IMR-90 (cell line): ENCODE measurements around the gene TNS1. TPM values are rescaled to one million over a fixed set of nuclear protein-coding genes. Genes with fewer than 3 reads are reported as not detected.

Source experiments
- ATAC-seq: fragments of 200-7000 bp; cut with Tn5 transposase; 2 replicates; pipeline ENCODE4 v1.9.1; 2020; ENCODE audit warnings: low read depth, mild to moderate bottlenecking, moderate library complexity
- BruUV-seq: library from RNA; stranded (reverse); fragments of 400-500 nt; replicated peaks from 2 replicates; lab custom pipeline; 2021; lab: Mats Ljungman, UMichigan
- CTCF ChIA-PET: fragments of 300-600 bp; formaldehyde crosslinking; extraction: SDS; loops from one replicate; lab custom pipeline; 2021; ENCODE audit warnings: antibody characterized with exemption; lab: Yijun Ruan, JAX
- POLR2A ChIA-PET: fragments of 300-600 bp; sonication (Branson Sonifier 250); formaldehyde crosslinking; loops from one replicate; lab custom pipeline; 2022; ENCODE audit warnings: antibody characterized with exemption; ENCODE audit not compliant: unreplicated experiment; lab: Charles Lee
- DNase-seq: peaks from one replicate; pipeline ENCODE4 v3.0.0; 2013
- H2AFZ ChIP-seq: replicated peaks from 2 replicates; pipeline ENCODE3; 2013; ENCODE audit warnings: low read length, mild to moderate bottlenecking; ENCODE audit not compliant: poor library complexity
- H2AK5ac ChIP-seq: 2 replicates; pipeline ENCODE4 v1.6.1; 2013; ENCODE audit warnings: low read depth, low read length, inconsistent platforms
- H2AK9ac ChIP-seq: replicated peaks from 2 replicates; pipeline ENCODE3; 2013; ENCODE audit warnings: mild to moderate bottlenecking, low read depth, low read length, moderate library complexity; ENCODE audit not compliant: poor library complexity
- H2BK120ac ChIP-seq: 2 replicates; pipeline ENCODE4 v1.6.1; 2013; ENCODE audit warnings: low read depth, low read length, inconsistent platforms
- H2BK15ac ChIP-seq: 3 replicates; pipeline ENCODE4 v1.6.1; 2013; ENCODE audit warnings: low read depth, low read length, inconsistent platforms
- H2BK20ac ChIP-seq: 2 replicates; pipeline ENCODE4 v1.6.1; 2013; ENCODE audit warnings: low read depth, mild to moderate bottlenecking, inconsistent platforms, low read length, moderate library complexity
- H2BK5ac ChIP-seq: 2 replicates; pipeline ENCODE4 v1.6.1; 2013; ENCODE audit warnings: mild to moderate bottlenecking, low read depth, low read length, inconsistent platforms; ENCODE audit not compliant: poor library complexity, severe bottlenecking
- H3K14ac ChIP-seq: replicated peaks from 2 replicates; pipeline ENCODE4 v1.6.1; 2013; ENCODE audit warnings: low read depth, low read length, inconsistent platforms
- H3K18ac ChIP-seq: 2 replicates; pipeline ENCODE4 v1.6.1; 2013; ENCODE audit warnings: low read depth, low read length, control low read depth
- H3K23ac ChIP-seq: 2 replicates; pipeline ENCODE4 v1.6.1; 2013; ENCODE audit warnings: low read depth, low read length, inconsistent platforms
- H3K27ac ChIP-seq: 2 replicates; pipeline ENCODE4 v1.5.1; 2013; ENCODE audit warnings: mild to moderate bottlenecking, control low read depth, low read length; ENCODE audit not compliant: insufficient read depth
- H3K27me3 ChIP-seq: 2 replicates; pipeline ENCODE4 v1.6.1; 2013; ENCODE audit warnings: low read length; ENCODE audit not compliant: control insufficient read depth, insufficient read depth
- H3K36me3 ChIP-seq: 2 replicates; pipeline ENCODE4 v1.6.1; 2013; ENCODE audit warnings: low read length, mixed read lengths; ENCODE audit not compliant: control insufficient read depth, insufficient read depth
- H3K4ac ChIP-seq: 2 replicates; pipeline ENCODE4 v1.6.1; 2013; ENCODE audit warnings: low read depth, low read length, inconsistent platforms
- H3K4me1 ChIP-seq: 2 replicates; pipeline ENCODE4 v1.6.1; 2013; ENCODE audit warnings: low read length, mixed read lengths; ENCODE audit not compliant: control insufficient read depth, insufficient read depth
- H3K4me2 ChIP-seq: 2 replicates; pipeline ENCODE4 v1.6.1; 2013; ENCODE audit warnings: low read depth, mild to moderate bottlenecking, control low read depth, low read length, moderate library complexity
- H3K4me3 ChIP-seq: 2 replicates; pipeline ENCODE4 v1.5.1; 2013; ENCODE audit warnings: low read depth, mild to moderate bottlenecking, control low read depth, low read length, moderate library complexity; ENCODE audit not compliant: insufficient read depth
- H3K56ac ChIP-seq: 2 replicates; pipeline ENCODE4 v1.6.1; 2013; ENCODE audit warnings: low read length, inconsistent platforms; ENCODE audit not compliant: insufficient read depth; ENCODE audit errors: extremely low read depth
- H3K79me1 ChIP-seq, 2 experiments: 2 replicates each; pipeline ENCODE4 v1.6.1; 2013; ENCODE audit warnings: low read length in 2 of 2, inconsistent platforms in 1 of 2, low read depth in 1 of 2
- H3K9ac ChIP-seq: 2 replicates; pipeline ENCODE4 v1.6.1; 2013; ENCODE audit warnings: low read depth, low read length, control low read depth
- H3K9me1 ChIP-seq: 2 replicates; pipeline ENCODE4 v1.6.1; 2013; ENCODE audit warnings: low read length, inconsistent platforms; ENCODE audit not compliant: insufficient read depth
- H3K9me3 ChIP-seq: 2 replicates; pipeline ENCODE4 v1.6.1; 2013; ENCODE audit warnings: low read length; ENCODE audit not compliant: control insufficient read depth, insufficient read depth
- H4K20me1 ChIP-seq: 2 replicates; pipeline ENCODE4 v1.6.1; 2013; ENCODE audit warnings: low read length, inconsistent platforms; ENCODE audit not compliant: insufficient read depth
- H4K5ac ChIP-seq: 2 replicates; pipeline ENCODE4 v1.6.1; 2013; ENCODE audit warnings: mild to moderate bottlenecking, low read depth, low read length, control low read depth
- H4K8ac ChIP-seq, 2 experiments: 2 replicates each; pipeline ENCODE4 v1.6.1; 2013; ENCODE audit warnings: low read depth in 2 of 2, low read length in 2 of 2, control low read depth in 1 of 2, inconsistent platforms in 1 of 2
- H4K91ac ChIP-seq: 2 replicates; pipeline ENCODE4 v1.6.1; 2013; ENCODE audit warnings: low read depth, low read length, inconsistent platforms; ENCODE audit not compliant: insufficient read depth
- BHLHE40 ChIP-seq: fragments of 150-350 bp; IDR thresholded peaks from 2 replicates; pipeline ENCODE4 v1.6.1; 2016; ENCODE audit warnings: mild to moderate bottlenecking, low read depth, low read length
- CEBPB ChIP-seq: IDR thresholded peaks from 2 replicates; pipeline ENCODE4 v1.6.1; 2012; ENCODE audit warnings: low read depth, low read length, improper control_type of control experiment
- CHD1 ChIP-seq: IDR thresholded peaks from 2 replicates; pipeline ENCODE4 v1.6.1; 2012; ENCODE audit warnings: low read depth, low read length, improper control_type of control experiment
- FOS ChIP-seq: fragments of 150-350 bp; IDR thresholded peaks from 2 replicates; pipeline ENCODE4 v1.6.1; 2016; ENCODE audit warnings: low read depth, low read length
- MAFK ChIP-seq: IDR thresholded peaks from 2 replicates; pipeline ENCODE4 v1.6.1; 2012; ENCODE audit warnings: low read depth, low read length, improper control_type of control experiment
- MAZ ChIP-seq: IDR thresholded peaks from 2 replicates; pipeline ENCODE4 v1.6.1; 2012; ENCODE audit warnings: low read depth, mild to moderate bottlenecking, low read length, improper control_type of control experiment, moderate library complexity, borderline replicate concordance
- MXI1 ChIP-seq: IDR thresholded peaks from 2 replicates; pipeline ENCODE4 v1.6.1; 2012; ENCODE audit warnings: low read depth, mild to moderate bottlenecking, low read length, moderate library complexity, borderline replicate concordance
- NFE2L2 ChIP-seq: fragments of 150-350 bp; IDR thresholded peaks from 2 replicates; pipeline ENCODE4 v1.6.1; 2016; ENCODE audit warnings: low read depth, mild to moderate bottlenecking, low read length
- POLR2A ChIP-seq: IDR thresholded peaks from 2 replicates; pipeline ENCODE4 v1.6.1; 2012; ENCODE audit warnings: mild to moderate bottlenecking, low read depth, low read length
- RAD21 ChIP-seq: IDR thresholded peaks from 2 replicates; pipeline ENCODE4 v1.6.1; 2012; ENCODE audit warnings: low read length, improper control_type of control experiment
- RCOR1 ChIP-seq: IDR thresholded peaks from 2 replicates; pipeline ENCODE4 v1.6.1; 2012; ENCODE audit warnings: mild to moderate bottlenecking, low read length, improper control_type of control experiment; ENCODE audit not compliant: insufficient replicate concordance
- RFX5 ChIP-seq: IDR thresholded peaks from 2 replicates; pipeline ENCODE4 v1.8.0; 2012; ENCODE audit warnings: low read depth, mild to moderate bottlenecking, low read length, moderate library complexity
- SMC3 ChIP-seq: fragments of 150-350 bp; IDR thresholded peaks from 2 replicates; pipeline ENCODE4 v1.6.1; 2016; ENCODE audit warnings: low read depth, mild to moderate bottlenecking, antibody characterized with exemption, low read length, moderate library complexity
- WGBS, 2 experiments: methylation state at CpG; one replicate each; pipeline versions ENCODE4 v1.1.5 to v1.1.7; 2013; ENCODE audit warnings: missing lambda C conversion rate in 2 of 2; ENCODE audit not compliant: insufficient read length in 1 of 2; ENCODE audit errors: extremely low coverage in 2 of 2; 5-methylcytosine and 5-hydroxymethylcytosine counted together
- dilution Hi-C: fragments of 300-500 bp; cut with HindIII; formaldehyde crosslinking; loops from one replicate; pipeline ENCODE4 v1.14.3; 2018; ENCODE audit warnings: low sequenced_read_pairs; ENCODE audit not compliant: unreplicated experiment
- in situ Hi-C: fragments of 300-500 bp; cut with MboI; formaldehyde crosslinking; loops from 3 replicates; pipeline ENCODE4 v1.14.3; 2019; ENCODE audit warnings: low sequenced_read_pairs, inconsistent platforms, mixed read lengths
- intact Hi-C: fragments of 100-400 bp; cut with micrococcal nuclease; formaldehyde crosslinking; loops from 2 replicates; pipeline ENCODE4 v1.10.0; 2022
- polyA plus RNA-seq, 3 experiments: library from polyadenylated mRNA; depleted of rRNA; stranded (reverse); fragments of >200 nt; gene quantifications; 2 replicates each; pipeline ENCODE4 v1.2.3, GENCODE V29; 2012; ENCODE audit warnings: low replicate concordance in 1 of 3
- total RNA-seq: library from RNA; depleted of rRNA; stranded (reverse); fragments of >200 nt; gene quantifications from 2 replicates; pipeline ENCODE4 v1.2.3, GENCODE V29; 2012
- TF ChIP-seq, protein P1 (sequence below): fragments of 150-350 bp; IDR thresholded peaks from 2 replicates; pipeline ENCODE4 v1.6.1; 2016; ENCODE audit warnings: low read depth, mild to moderate bottlenecking, low read length, moderate library complexity, borderline replicate concordance
- TF ChIP-seq, protein P2 (sequence below): fragments of 150-350 bp; IDR thresholded peaks from 2 replicates; pipeline ENCODE4 v1.6.1; 2017; ENCODE audit warnings: mild to moderate bottlenecking, antibody characterized with exemption, low read length, low read depth
- TF ChIP-seq, protein P3 (sequence below): conservative IDR thresholded peaks from 2 replicates; pipeline ENCODE4 v1.5.1; 2012; ENCODE audit warnings: mild to moderate bottlenecking, low read depth, low read length, improper control_type of control experiment

TNS1 gene
- total and polyA plus RNA-seq, 2 of the 4 experiments (the other 2 are of a cell fraction) = 41.1 to 45.2 TPM

DNA sequence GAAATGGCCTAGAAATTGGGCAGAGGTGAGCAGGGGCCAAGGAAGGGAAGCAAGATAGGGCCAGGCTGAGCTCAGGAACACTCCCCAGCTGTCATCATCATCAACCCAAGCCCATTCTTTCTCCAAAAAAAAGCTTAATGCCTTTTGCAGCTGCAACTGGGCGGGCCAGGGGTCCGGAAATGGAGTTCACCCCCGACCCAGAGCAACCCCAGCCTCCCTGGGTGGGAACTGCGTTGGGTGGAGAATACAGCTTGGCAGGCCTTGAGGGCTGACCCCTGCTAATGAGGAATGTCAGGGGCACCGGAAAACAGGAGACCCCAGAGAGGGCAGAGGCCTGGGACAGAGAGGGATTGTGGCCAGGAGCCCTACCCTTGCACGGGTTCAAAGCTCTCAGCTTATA, 64.8 kb downstream of the TNS1 start:
- H3K23ac ChIP-seq = peak overlapping the region; percentile 49
- H3K27me3 ChIP-seq = no peaks in the 10 kb centered on the region
- peak overlapping the region; percentile 39 for H2AFZ ChIP-seq
- H4K8ac ChIP-seq = peak overlapping the region; percentile 29 to 32; a peak in 3 of 4 replicates
- ChIA-PET CTCF (no interaction called here), POLR2A (no interaction called here)
- H4K91ac ChIP-seq = peak overlapping the region; percentile 94
- peak overlapping the region; percentile 97 for H3K4ac ChIP-seq
- peak overlapping the region; percentile 43; the same call in 1 of the 2 replicates for H3K18ac ChIP-seq
- ATAC-seq (no peak), DNase-seq (no peak)
- in situ Hi-C loops = no loop called here
- H3K27ac ChIP-seq = peak overlapping the region; percentile 84
- H2AK5ac ChIP-seq = peak overlapping the region; percentile 85; the same call in 1 of the 2 replicates
- H4K20me1 ChIP-seq = peaks cover 30% of the 10 kb centered on the region
- H2BK15ac ChIP-seq = 0 out of 3 replicates have a peak overlapping the region, but pooled peaks have one; percentile 6
- H4K5ac ChIP-seq = peak overlapping the region; percentile 50
- H3K9ac ChIP-seq = no peak overlapping the region
- peaks cover 65% of the 10 kb centered on the region for H3K4me1 ChIP-seq
- peaks cover 2% of the 10 kb centered on the region; the same call in 1 of the 2 replicates for H3K36me3 ChIP-seq
- H2BK120ac ChIP-seq = peak overlapping the region; percentile 59; the same call in 1 of the 2 replicates
- peak overlapping the region; percentile 73; the same call in 1 of the 2 replicates for H3K14ac ChIP-seq
- H2AK9ac ChIP-seq = peak overlapping the region; percentile 68
- H3K4me2 ChIP-seq = no peak overlapping the region
- H2BK5ac ChIP-seq = peak overlapping the region; percentile 96
- WGBS, 2 experiments = no CpG with 5 or more reads among the region's 6 CpGs
- no peaks in the 10 kb centered on the region for H3K9me3 ChIP-seq
- peak overlapping the region; percentile 62 for H2BK20ac ChIP-seq
- TF ChIP-seq, protein P1, sequence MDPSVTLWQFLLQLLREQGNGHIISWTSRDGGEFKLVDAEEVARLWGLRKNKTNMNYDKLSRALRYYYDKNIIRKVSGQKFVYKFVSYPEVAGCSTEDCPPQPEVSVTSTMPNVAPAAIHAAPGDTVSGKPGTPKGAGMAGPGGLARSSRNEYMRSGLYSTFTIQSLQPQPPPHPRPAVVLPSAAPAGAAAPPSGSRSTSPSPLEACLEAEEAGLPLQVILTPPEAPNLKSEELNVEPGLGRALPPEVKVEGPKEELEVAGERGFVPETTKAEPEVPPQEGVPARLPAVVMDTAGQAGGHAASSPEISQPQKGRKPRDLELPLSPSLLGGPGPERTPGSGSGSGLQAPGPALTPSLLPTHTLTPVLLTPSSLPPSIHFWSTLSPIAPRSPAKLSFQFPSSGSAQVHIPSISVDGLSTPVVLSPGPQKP = no peak
- no peak for TF ChIP-seq MAZ
- no peak for TF ChIP-seq RCOR1
- no peak for TF ChIP-seq RAD21
- TF ChIP-seq MAFK = no peak
- no peak for TF ChIP-seq CEBPB
- TF ChIP-seq, protein P2, sequence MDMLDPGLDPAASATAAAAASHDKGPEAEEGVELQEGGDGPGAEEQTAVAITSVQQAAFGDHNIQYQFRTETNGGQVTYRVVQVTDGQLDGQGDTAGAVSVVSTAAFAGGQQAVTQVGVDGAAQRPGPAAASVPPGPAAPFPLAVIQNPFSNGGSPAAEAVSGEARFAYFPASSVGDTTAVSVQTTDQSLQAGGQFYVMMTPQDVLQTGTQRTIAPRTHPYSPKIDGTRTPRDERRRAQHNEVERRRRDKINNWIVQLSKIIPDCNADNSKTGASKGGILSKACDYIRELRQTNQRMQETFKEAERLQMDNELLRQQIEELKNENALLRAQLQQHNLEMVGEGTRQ = no peak
- no peak for TF ChIP-seq FOS
- TF ChIP-seq NFE2L2 = no peak
- no peak for TF ChIP-seq CHD1
- TF ChIP-seq POLR2A = no peak
- TF ChIP-seq SMC3 = no peak
- no peak for TF ChIP-seq BHLHE40
- TF ChIP-seq, protein P3, sequence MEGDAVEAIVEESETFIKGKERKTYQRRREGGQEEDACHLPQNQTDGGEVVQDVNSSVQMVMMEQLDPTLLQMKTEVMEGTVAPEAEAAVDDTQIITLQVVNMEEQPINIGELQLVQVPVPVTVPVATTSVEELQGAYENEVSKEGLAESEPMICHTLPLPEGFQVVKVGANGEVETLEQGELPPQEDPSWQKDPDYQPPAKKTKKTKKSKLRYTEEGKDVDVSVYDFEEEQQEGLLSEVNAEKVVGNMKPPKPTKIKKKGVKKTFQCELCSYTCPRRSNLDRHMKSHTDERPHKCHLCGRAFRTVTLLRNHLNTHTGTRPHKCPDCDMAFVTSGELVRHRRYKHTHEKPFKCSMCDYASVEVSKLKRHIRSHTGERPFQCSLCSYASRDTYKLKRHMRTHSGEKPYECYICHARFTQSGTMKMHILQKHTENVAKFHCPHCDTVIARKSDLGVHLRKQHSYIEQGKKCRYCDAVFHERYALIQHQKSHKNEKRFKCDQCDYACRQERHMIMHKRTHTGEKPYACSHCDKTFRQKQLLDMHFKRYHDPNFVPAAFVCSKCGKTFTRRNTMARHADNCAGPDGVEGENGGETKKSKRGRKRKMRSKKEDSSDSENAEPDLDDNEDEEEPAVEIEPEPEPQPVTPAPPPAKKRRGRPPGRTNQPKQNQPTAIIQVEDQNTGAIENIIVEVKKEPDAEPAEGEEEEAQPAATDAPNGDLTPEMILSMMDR = no peak
- no peak for TF ChIP-seq RFX5
- TF ChIP-seq MXI1 = no peak
- BruUV-seq = no TSS peak
- H3K56ac ChIP-seq = no peak overlapping the region
- no peak overlapping the region for H3K4me3 ChIP-seq
- peaks cover 18 to 90% of the 10 kb centered on the region in 2 experiments for H3K79me1 ChIP-seq
- peaks cover 63% of the 10 kb centered on the region for H3K9me1 ChIP-seq
- intact Hi-C loops = no loop called here
- dilution Hi-C loops = no loop called here
